ENCODE measurements around the gene RGS19.

GRCh38 chr20:64106981-64107735 lies 27.8 kb upstream of the RGS19 start, which contains the start of gene NPBWR2:
- TF ChIP-seq, protein P1, sequence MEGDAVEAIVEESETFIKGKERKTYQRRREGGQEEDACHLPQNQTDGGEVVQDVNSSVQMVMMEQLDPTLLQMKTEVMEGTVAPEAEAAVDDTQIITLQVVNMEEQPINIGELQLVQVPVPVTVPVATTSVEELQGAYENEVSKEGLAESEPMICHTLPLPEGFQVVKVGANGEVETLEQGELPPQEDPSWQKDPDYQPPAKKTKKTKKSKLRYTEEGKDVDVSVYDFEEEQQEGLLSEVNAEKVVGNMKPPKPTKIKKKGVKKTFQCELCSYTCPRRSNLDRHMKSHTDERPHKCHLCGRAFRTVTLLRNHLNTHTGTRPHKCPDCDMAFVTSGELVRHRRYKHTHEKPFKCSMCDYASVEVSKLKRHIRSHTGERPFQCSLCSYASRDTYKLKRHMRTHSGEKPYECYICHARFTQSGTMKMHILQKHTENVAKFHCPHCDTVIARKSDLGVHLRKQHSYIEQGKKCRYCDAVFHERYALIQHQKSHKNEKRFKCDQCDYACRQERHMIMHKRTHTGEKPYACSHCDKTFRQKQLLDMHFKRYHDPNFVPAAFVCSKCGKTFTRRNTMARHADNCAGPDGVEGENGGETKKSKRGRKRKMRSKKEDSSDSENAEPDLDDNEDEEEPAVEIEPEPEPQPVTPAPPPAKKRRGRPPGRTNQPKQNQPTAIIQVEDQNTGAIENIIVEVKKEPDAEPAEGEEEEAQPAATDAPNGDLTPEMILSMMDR (IDR thresholded peaks at IDR 0.05): no peak
- no peak for TF ChIP-seq POLR2A (IDR thresholded peaks at IDR 0.05)

Data from body of pancreas (tissue), 4 donors.